Activated CD8-positive, alpha-beta T cell treated with anti-CD3 and anti-CD28 coated beads for 36 hours (primary cell): ENCODE data around the gene MEI4. TPM values are rescaled to one million over a fixed set of nuclear protein-coding genes. Genes with fewer than 3 reads are reported as not detected.

Source experiments
- ATAC-seq: fragments of 200-7000 bp; cut with Tn5 transposase; one replicate; pipeline ENCODE4 v1.10.0; 2021; ENCODE audit warnings: mild to moderate bottlenecking, moderate library complexity
- CTCF ChIA-PET: fragments of 350-600 bp; sonication (Branson Sonifier 250); formaldehyde crosslinking; loops from one replicate; lab custom pipeline; 2021; ENCODE audit warnings: antibody characterized with exemption; lab: Charles Lee
- POLR2A ChIA-PET: fragments of 350-600 bp; sonication (Branson Sonifier 250); formaldehyde crosslinking; loops from one replicate; lab custom pipeline; 2021; ENCODE audit warnings: antibody characterized with exemption; lab: Charles Lee
- DNase-seq: peaks from one replicate; pipeline ENCODE4 v3.0.0-alpha.2; 2020
- H3K27ac Mint-ChIP-seq: one replicate; pipeline ENCODE4 v1.8.0; 2021; ENCODE audit warnings: mild to moderate bottlenecking, mixed read lengths
- H3K27me3 Mint-ChIP-seq: one replicate; pipeline ENCODE4 v1.8.0; 2021; ENCODE audit warnings: mixed read lengths
- H3K36me3 Mint-ChIP-seq: one replicate; pipeline ENCODE4 v1.8.0; 2021; ENCODE audit warnings: low read depth, mixed read lengths
- H3K4me1 Mint-ChIP-seq: one replicate; pipeline ENCODE4 v1.8.0; 2021; ENCODE audit warnings: low read depth, mixed read lengths
- H3K4me3 Mint-ChIP-seq: one replicate; pipeline ENCODE4 v1.8.0; 2021; ENCODE audit warnings: mild to moderate bottlenecking, moderate library complexity, mixed read lengths
- H3K9me3 Mint-ChIP-seq: one replicate; pipeline ENCODE4 v1.8.0; 2021; ENCODE audit warnings: mixed read lengths
- intact Hi-C: fragments of 100-400 bp; cut with micrococcal nuclease; formaldehyde crosslinking; loops from one replicate; pipeline ENCODE4 v1.10.0; 2022
- total RNA-seq, 2 experiments: library from RNA; stranded (reverse); gene quantifications; one replicate each; pipeline ENCODE4 v1.2.3, GENCODE V29; 2021
- TF ChIP-seq, protein P1 (sequence below): fragments of 200-600 bp; IDR thresholded peaks from one replicate; pipeline ENCODE4 v1.8.0; 2022; ENCODE audit warnings: antibody characterized with exemption, mild to moderate bottlenecking

MEI4 gene
- total RNA-seq, 2 experiments from 2014 or later: not detected

DNA sequence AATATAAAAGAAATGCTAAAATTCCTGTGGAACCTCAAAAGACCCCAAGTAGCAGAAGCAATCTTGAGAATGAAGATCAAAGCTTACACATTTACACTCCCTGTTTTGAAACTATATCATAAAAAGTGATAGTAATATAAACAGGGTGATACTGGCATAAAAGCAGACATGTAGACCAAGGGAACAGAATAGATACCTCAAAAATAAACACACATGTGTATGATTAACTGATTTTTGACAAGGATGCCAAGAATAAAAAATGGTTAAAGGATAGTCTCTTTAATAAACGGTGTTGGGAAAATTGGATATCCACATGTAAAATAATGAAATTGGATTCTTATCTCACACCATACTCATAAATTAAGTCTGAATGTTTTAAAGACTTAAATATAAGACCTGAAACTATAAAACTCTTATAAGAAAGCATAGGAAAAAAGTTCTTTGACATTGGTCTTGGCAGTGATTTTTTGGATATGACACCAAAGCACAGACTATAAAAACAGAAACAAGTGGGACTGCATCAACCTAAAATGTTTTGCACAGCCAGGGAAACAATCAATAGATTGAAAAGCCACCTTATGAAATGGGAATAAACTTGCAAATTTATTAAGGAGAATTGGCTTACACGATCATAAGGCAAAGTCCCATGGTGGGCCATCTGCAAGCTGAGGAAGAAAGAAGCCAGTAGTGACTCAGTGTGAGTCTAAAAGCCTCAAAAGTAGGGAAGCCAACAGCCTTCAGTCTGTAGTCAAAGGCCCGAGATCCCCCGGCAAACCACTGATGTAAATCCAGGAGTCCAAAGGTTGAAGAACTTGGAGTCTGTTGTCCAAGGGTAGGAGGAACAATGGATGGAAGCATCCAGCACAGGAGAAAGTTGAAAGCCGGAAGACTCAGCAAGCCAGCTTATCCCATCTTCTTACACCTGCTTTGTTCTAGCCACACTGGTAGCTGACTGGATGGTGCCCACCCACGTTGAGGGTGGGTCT is 144.3 kb downstream of the MEI4 start:
- Mint-ChIP-seq H3K27ac (no peak overlapping the region), H3K36me3 (no peaks in the 10 kb centered on the region), H3K4me3 (no peak overlapping the region), H3K9me3 (peaks cover 11% of the 10 kb centered on the region), H3K4me1 (no peaks in the 10 kb centered on the region), H3K27me3 (no peaks in the 10 kb centered on the region)
- CTCF ChIA-PET: no interaction called here
- TF ChIP-seq, protein P1, sequence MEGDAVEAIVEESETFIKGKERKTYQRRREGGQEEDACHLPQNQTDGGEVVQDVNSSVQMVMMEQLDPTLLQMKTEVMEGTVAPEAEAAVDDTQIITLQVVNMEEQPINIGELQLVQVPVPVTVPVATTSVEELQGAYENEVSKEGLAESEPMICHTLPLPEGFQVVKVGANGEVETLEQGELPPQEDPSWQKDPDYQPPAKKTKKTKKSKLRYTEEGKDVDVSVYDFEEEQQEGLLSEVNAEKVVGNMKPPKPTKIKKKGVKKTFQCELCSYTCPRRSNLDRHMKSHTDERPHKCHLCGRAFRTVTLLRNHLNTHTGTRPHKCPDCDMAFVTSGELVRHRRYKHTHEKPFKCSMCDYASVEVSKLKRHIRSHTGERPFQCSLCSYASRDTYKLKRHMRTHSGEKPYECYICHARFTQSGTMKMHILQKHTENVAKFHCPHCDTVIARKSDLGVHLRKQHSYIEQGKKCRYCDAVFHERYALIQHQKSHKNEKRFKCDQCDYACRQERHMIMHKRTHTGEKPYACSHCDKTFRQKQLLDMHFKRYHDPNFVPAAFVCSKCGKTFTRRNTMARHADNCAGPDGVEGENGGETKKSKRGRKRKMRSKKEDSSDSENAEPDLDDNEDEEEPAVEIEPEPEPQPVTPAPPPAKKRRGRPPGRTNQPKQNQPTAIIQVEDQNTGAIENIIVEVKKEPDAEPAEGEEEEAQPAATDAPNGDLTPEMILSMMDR: no peak
- POLR2A ChIA-PET: no interaction called here
- no peak for ATAC-seq
- DNase-seq: no peak
- intact Hi-C loops: no loop called here

DNA sequence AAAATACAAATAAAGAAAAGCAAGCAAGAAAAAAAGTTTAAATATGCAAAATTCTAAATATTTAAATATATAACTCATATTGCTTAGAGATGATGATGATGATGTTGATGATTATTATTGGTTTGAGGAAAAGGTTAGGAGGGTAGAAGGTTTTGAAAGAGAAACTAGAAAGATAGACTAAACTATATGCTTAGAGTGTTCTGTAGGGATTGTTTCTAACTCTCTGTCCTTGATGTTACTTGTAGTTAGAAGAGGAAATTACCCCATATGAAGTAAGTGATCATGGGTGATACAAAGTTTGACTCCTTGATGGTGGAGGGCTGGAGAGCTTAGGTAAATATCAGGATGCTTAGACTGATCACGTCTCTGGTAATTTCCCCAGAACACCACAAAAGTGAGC is 159.5 kb downstream of the MEI4 start:
- intact Hi-C loops: no loop called here

DNA sequence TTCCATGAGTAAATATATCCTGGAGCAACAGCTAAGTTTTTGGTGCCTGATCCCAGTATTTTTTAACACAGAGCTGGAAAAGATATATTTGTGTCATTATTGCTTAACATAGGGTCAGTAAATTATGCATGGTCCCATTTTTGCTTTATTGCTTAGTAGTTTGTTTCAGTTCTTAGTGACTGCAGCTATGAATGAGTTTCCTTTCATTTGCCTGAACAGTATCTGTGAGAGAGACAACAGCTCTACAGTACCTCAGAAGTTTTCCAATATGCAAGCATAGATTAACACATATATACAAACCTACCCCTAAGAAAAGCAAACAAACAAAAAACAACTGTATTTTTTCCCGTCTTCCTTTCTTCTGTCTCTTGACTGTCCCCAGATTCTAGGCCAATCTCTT is 160.3 kb downstream of the MEI4 start:
- CTCF ChIA-PET: no interaction called here
- no peak overlapping the region for H3K4me3 Mint-ChIP-seq
- no peaks in the 10 kb centered on the region for H3K36me3 Mint-ChIP-seq
- H3K27ac Mint-ChIP-seq: no peak overlapping the region
- TF ChIP-seq, protein P1: no peak
- no peak for ATAC-seq
- no peaks in the 10 kb centered on the region for H3K27me3 Mint-ChIP-seq
- intact Hi-C loops: no loop called here
- H3K9me3 Mint-ChIP-seq: peaks cover 6% of the 10 kb centered on the region
- POLR2A ChIA-PET: no interaction called here
- no peaks in the 10 kb centered on the region for H3K4me1 Mint-ChIP-seq
- no peak for DNase-seq

More for the DNA sequence above, 159.5 kb downstream of the MEI4 start:
- Mint-ChIP-seq H3K27ac (no peak overlapping the region), H3K27me3 (no peaks in the 10 kb centered on the region), H3K4me3 (no peak overlapping the region), H3K4me1 (no peaks in the 10 kb centered on the region), H3K36me3 (no peaks in the 10 kb centered on the region), H3K9me3 (peaks cover 6% of the 10 kb centered on the region)
- CTCF ChIA-PET: no interaction called here
- DNase-seq: no peak
- no peak for ATAC-seq
- TF ChIP-seq, protein P1: no peak
- POLR2A ChIA-PET: no interaction called here

DNA sequence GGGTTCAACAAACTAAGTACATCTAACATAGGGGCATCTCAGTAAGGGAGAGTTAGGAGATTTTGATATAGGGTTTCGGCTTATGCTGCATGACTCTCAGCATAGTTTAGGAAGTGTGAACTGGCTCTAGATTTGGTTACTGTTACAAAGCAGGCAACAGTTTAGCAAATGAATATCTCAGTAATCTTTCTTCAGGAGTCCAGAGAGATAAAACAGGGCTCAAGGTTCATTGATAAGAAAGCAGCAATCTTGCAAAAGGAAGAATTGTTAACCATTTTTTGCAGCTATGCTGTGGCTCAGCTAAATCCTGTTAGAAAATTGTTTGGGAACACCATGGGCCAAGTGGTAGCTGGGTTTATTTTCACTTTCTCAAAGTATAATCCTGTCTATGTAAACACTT is 161.3 kb downstream of the MEI4 start:
- TF ChIP-seq, protein P1: no peak
- ChIA-PET CTCF (no interaction called here), POLR2A (no interaction called here)
- ATAC-seq (no peak), DNase-seq (no peak)
- Mint-ChIP-seq H3K27ac (no peak overlapping the region), H3K4me3 (no peak overlapping the region), H3K9me3 (peaks cover 2% of the 10 kb centered on the region), H3K36me3 (no peaks in the 10 kb centered on the region), H3K27me3 (no peaks in the 10 kb centered on the region), H3K4me1 (no peaks in the 10 kb centered on the region)
- intact Hi-C loops: no loop called here

DNA sequence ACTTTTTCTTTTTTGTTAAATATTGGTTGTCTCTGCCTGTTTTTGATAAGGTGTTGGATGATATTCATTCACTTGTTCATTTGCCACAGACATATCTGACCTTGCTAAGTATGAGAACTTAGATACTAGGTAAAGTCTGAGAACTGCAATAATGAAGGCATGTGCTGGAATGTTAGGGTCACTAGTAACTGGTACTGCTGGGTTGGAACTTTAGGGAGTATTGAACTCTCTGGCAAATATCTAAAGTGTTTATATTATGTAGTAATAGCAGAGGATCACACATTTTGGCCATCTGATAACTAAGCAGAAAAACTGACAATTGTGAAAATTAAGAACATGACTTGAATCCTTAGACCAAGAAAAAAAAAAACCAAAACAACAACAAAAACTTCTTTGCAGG is 162.7 kb downstream of the MEI4 start:
- ChIA-PET CTCF (no interaction called here), POLR2A (no interaction called here)
- H3K4me3 Mint-ChIP-seq: no peak overlapping the region
- DNase-seq (no peak), ATAC-seq (no peak)
- H3K9me3 Mint-ChIP-seq: peaks cover 2% of the 10 kb centered on the region
- H3K4me1 Mint-ChIP-seq: no peaks in the 10 kb centered on the region
- TF ChIP-seq, protein P1: no peak
- no peak overlapping the region for H3K27ac Mint-ChIP-seq
- H3K27me3 Mint-ChIP-seq: no peaks in the 10 kb centered on the region
- intact Hi-C loops: no loop called here
- no peaks in the 10 kb centered on the region for H3K36me3 Mint-ChIP-seq
